Kidney (tissue), 14 donors: ENCODE data around the gene SLC25A53. TPM values are rescaled to one million over a fixed set of nuclear protein-coding genes. Genes with fewer than 3 reads are reported as not detected.
A peak's percentile ranks its signal among the peaks of the same experiment; 100 is the strongest.

Experiments
- DNase-seq, 5 donors: peaks; one replicate each; pipeline ENCODE4 v3.0.0-alpha.2; 2013 to 2020
- FAIRE-seq: peaks from 2 replicates; lab custom pipeline; 2012; peaks lifted over from hg19 to GRCh38; lab: Jason Lieb, UNC
- H3K27ac ChIP-seq, 2 donors: one replicate each; pipeline ENCODE4 v1.7.0; 2013; ENCODE audit warnings: low read depth in 2 of 2, low read length in 2 of 2, inconsistent platforms in 1 of 2
- H3K27me3 ChIP-seq: one replicate; pipeline ENCODE4 v1.7.1; 2013; ENCODE audit warnings: low read length, inconsistent platforms; ENCODE audit not compliant: control insufficient read depth, insufficient read depth
- H3K36me3 ChIP-seq, 3 donors: one replicate each; pipeline versions ENCODE4 v1.7.0 to v1.7.1; 2013; ENCODE audit warnings: low read length in 3 of 3, control low read depth in 1 of 3, inconsistent platforms in 1 of 3; ENCODE audit not compliant: insufficient read depth in 3 of 3, control insufficient read depth in 2 of 3
- H3K4me1 ChIP-seq, 3 donors: one replicate each; pipeline versions ENCODE4 v1.7.0 to v1.7.1; 2013; ENCODE audit warnings: low read length in 3 of 3, inconsistent platforms in 1 of 3, low read depth in 1 of 3; ENCODE audit not compliant: control insufficient read depth in 2 of 3, insufficient read depth in 2 of 3
- H3K4me3 ChIP-seq, 3 donors: one replicate each; pipeline versions ENCODE4 v1.7.0 to v1.8.1; 2013; ENCODE audit warnings: low read length in 3 of 3, control low read depth in 1 of 3, inconsistent platforms in 1 of 3
- H3K9ac ChIP-seq, 3 donors: one replicate each; pipeline versions ENCODE4 v1.7.0 to v1.7.1; 2013; ENCODE audit warnings: low read length in 3 of 3, control low read depth in 1 of 3, inconsistent platforms in 1 of 3
- H3K9me3 ChIP-seq, 3 donors: one replicate each; pipeline versions ENCODE4 v1.7.0 to v1.7.1; 2013; ENCODE audit warnings: low read length in 3 of 3, control low read depth in 1 of 3, inconsistent platforms in 1 of 3; ENCODE audit not compliant: control insufficient read depth in 2 of 3, insufficient read depth in 1 of 3
- CTCF ChIP-seq: IDR thresholded peaks from 3 replicates; pipeline ENCODE4 v1.5.1; 2012; ENCODE audit warnings: mild to moderate bottlenecking, moderate library complexity, borderline replicate concordance; ENCODE audit not compliant: insufficient read depth; ENCODE audit errors: extremely low read depth
- intact Hi-C: fragments of 100-400 bp; cut with DNase I; formaldehyde crosslinking; loops from one replicate; pipeline ENCODE4 v1.11.1; 2022
- polyA plus RNA-seq: library from polyadenylated mRNA; stranded (reverse); fragments of 350-450 nt; fragmentation: Illumina TruSeq; extraction: RNeasy Lipid Tissue Mini Kit (QIAGEN cat#74804); gene quantifications from one replicate; pipeline ENCODE4 v1.2.3, GENCODE V29; 2014; ENCODE audit warnings: low read depth, low replicate concordance; ENCODE audit not compliant: insufficient read depth
- total RNA-seq: library from RNA; stranded (reverse); fragmentation: NEBNext Ultra II Directional; extraction: Animal tissue kit (Norgen Biotek cat#: 25700); gene quantifications from one replicate; pipeline ENCODE4 v1.2.1, GENCODE V29; 2021
- donor health status: control.
- donor health status: control.
- donor health status: control.
- donor health status: control.
- donor health status: control.
- donor health status: DM: yes; HTN: yes; CAD: no.
- donor health status: Normal renal cell carcinoma (clear cell type).

Gene SLC25A53
- total and polyA plus RNA-seq, 2 donors from 2014 or later = 5.0 to 12.1 TPM

- Histone ChIP-seq H3K4me3 (peak within 1 kb of the TSS; percentile 76 to 81 (median 78)), H3K36me3 (no peaks in the 10 kb centered on the region), H3K27ac (peak within 1 kb of the TSS; percentile 78 to 83), H3K9ac (peak within 1 kb of the TSS; percentile 55 to 75 (median 67)), H3K27me3 (no peaks in the 10 kb centered on the region), H3K4me1 (no peaks in the 10 kb centered on the region), H3K9me3 (no peaks in the 10 kb centered on the region)
- DNase-seq (peak; percentile 90 to 96 (median 91)), FAIRE-seq (no peak)
- intact Hi-C loops = no loop called here
- peak; percentile 32 for TF ChIP-seq CTCF
These were observed 9.3 kb upstream of the SLC25A53 start, which contains the start of gene FAM199X for GRCh38 chrX:104165894-104166734. TSS of gene FAM199X (plus strand) at chrX:104166453. CDS start at chrX:104166786, 333 bp downstream.

- peaks cover 0 to 2% (median 0%) of the 10 kb centered on the region in 3 donors for H3K4me1 ChIP-seq
- DNase-seq = no peak
- no peaks in the 10 kb centered on the region for H3K9me3 ChIP-seq
- FAIRE-seq = no peak
- no peak overlapping the region for H3K27ac ChIP-seq
- H3K9ac ChIP-seq = no peak overlapping the region
- no peaks in the 10 kb centered on the region for H3K36me3 ChIP-seq
- intact Hi-C loops = no loop called here
- H3K4me3 ChIP-seq = no peak overlapping the region
- TF ChIP-seq CTCF = no peak
- H3K27me3 ChIP-seq = no peaks in the 10 kb centered on the region
These were observed 5.8 kb downstream of the SLC25A53 start for GRCh38 chrX:104151037-104151436.

GRCh38 chrX:104141087-104141760 lies 15.6 kb downstream of the SLC25A53 start:
- TF ChIP-seq CTCF = no peak
- Histone ChIP-seq H3K9ac (no peak overlapping the region), H3K27ac (no peak overlapping the region), H3K27me3 (no peaks in the 10 kb centered on the region), H3K4me3 (no peak overlapping the region), H3K4me1 (no peaks in the 10 kb centered on the region), H3K9me3 (no peaks in the 10 kb centered on the region), H3K36me3 (no peaks in the 10 kb centered on the region)
- intact Hi-C loops = no loop called here
- no peak for FAIRE-seq
- no peak for DNase-seq
